Activated CD4-positive, alpha-beta T cell treated with anti-CD3 and anti-CD28 coated beads for 1 hour (primary cell): ENCODE measurements around the gene SCYL2.

Experiments
- DNase-seq: peaks from one replicate; pipeline ENCODE4 v3.0.0-alpha.2; 2020

The SCYL2 gene

DNA sequence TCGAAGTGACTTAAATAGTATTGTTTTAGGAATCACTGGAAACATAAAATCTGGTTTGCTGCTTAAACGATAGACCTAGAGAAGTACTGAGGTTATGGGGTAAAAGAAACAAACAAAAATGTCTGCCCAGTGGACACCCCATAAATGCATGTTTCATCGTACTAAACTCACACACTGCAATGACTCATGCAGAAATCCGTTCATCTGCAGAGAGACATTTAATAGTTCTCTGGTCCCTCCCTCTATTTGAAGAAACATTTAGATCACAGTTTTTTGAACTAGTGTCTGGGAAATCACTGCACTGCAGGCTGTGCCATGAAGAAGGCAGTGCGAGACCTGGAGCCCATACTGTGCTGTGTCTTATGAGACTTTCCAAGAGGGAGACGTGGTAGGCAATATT is 115.4 kb downstream of the SCYL2 start:
- no peak for DNase-seq

GRCh38 chr12:100383586-100384558 is 116.9 kb downstream of the SCYL2 start:
- no peak for DNase-seq

GRCh38 chr12:100384559-100384935 is 117.6 kb downstream of the SCYL2 start:
- DNase-seq = no peak

GRCh38 chr12:100388382-100388781 is 121.4 kb downstream of the SCYL2 start:
- no peak for DNase-seq
